Hematopoietic multipotent progenitor cell treated with erythropoietin and hydrocortisone succinate and interleukin-3 and kit ligand, for 17 days (in vitro differentiated cells): ENCODE data around the gene MED13L.
"Not testable (repeated sequence)": the region's sequence is repeated elsewhere in the genome, so short reads cannot be mapped to it uniquely, and the experiment has no call there.

ENCODE experiments used
- DNase-seq: peaks from one replicate; pipeline ENCODE4 v3.0.0-alpha.2; 2015; ENCODE audit warnings: low spot score

MED13L gene

DNA sequence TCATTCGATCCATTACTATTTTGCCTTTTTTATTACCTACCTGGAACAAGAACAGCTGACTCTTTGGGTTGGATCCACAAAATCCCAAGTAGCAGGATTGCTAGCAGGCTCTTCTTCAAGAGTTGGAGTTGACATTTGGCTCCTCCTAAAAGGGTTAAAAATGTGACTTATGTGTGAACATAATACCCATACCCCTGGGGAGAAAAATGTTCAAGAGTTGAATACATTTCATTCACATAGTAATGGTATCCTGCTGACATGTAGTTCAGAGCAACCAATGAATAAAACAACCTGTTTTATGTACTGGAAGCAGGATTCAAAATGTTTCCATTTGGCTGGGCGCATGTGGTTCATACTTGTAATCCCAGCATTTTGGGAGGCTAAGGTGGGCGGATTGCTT lies 264.7 kb downstream of the MED13L start:
- DNase-seq, result no peak

DNA sequence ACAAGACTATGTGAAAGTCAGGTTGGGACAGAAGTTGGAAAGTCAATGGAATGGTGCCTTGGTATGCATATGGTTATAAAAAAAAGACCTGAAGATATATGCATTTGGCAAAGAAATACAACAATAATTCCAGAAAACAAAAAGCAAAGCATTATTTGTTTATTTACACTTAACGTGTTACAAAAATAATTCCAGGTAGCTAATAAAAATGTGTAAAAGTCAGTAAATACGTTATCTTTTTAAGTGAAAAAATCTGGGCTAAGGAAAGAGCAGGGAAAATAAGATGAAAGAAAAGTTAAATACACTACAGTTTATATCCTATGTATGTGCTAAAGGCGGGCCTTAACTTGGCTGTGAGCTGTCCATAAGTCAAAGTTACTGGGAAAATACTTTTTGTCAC lies 266.3 kb downstream of the MED13L start:
- DNase-seq, result no peak

DNA sequence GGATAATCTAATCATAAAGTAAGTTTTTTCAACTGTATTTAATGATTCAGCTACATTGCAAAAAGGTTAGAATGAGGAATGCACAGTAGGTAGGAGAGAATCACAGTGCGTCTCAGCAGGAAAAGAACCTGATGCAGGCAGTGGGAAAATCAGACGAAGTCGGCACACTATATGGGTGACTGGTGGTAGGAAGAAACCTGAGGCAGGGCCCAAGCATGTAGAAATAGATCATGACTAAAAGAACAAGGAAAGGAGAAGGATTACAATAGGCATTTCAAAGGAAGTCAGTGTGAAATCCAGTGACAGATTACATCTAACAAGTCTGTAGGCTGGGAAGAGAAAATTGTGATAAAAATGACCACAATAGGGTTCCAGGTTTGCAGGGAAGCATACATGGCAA lies 267.0 kb downstream of the MED13L start:
- DNase-seq, result no peak

DNA sequence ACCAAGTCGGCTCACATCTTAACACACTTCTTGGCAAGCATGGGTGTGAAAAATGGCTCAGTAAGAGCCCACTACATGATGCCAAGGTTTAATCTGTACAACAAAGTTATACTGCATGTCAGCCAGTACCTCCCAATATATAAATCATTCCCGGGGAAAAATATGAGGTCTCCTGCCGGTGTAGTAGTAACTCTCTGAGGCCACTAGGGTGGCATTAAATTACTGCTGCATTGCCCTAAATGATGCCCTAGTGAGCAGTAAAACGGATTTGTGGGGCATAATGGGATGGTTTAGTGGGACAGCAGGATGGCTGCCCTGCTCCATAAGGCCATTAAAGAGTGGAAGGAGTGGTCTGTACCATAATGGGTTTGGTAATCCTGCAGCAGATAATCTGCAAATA lies 267.7 kb downstream of the MED13L start:
- DNase-seq, result no peak

DNA sequence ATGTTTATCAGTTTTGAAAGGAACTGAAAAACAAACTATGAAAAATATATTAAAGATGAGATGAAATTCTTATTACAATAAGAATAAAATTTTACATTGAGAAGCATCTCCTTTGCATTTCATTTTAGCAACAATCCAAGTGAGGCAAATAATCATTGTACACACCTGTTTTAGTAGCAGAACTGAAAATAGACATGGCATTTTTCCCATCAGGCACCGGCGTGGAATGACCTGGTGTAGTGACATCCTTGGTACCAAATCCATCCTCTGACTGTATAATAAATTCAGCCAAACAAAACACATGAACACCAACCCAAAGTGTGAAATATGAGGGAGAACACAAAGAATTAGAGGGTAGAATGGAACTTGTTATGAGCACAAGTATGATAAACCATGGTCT lies 271.4 kb downstream of the MED13L start:
- no peak for DNase-seq

DNA sequence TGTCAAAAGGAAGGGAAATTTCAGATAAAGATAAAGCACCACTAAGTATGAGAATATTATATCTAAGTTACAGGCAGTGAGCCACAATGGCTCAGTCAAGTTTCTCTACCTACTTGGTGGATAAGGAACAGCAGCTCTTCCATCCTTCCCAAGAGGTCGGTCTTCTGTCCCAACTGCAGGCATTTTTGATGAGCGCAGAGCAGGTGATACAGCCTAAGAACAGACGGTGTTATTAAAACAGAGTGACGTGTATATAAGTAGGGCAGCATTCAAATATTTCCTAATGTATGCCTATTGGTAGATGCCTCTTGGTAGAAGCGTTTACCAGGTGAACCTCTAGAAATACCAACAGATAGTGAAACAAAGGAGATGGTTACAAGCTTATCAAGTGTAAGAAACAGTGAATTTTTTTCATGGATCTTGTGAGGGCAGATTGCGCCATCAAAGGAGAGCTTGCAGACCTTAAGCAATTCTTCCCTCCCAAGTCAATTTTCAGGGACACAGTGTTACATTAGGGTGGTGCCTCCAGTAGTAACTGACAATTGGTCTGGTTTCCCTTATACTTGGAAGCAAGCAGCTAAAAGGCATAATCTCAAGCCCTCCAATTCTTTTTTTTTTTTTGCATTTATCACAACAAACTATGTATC lies 274.5 kb downstream of the MED13L start:
- no peak for DNase-seq

- no peak for DNase-seq
Observed at GRCh38 chr12:116000252-116000651, 277.2 kb downstream of the MED13L start.

GRCh38 chr12:115999582-115999981 lies 277.9 kb downstream of the MED13L start:
- DNase-seq, result no peak

DNA sequence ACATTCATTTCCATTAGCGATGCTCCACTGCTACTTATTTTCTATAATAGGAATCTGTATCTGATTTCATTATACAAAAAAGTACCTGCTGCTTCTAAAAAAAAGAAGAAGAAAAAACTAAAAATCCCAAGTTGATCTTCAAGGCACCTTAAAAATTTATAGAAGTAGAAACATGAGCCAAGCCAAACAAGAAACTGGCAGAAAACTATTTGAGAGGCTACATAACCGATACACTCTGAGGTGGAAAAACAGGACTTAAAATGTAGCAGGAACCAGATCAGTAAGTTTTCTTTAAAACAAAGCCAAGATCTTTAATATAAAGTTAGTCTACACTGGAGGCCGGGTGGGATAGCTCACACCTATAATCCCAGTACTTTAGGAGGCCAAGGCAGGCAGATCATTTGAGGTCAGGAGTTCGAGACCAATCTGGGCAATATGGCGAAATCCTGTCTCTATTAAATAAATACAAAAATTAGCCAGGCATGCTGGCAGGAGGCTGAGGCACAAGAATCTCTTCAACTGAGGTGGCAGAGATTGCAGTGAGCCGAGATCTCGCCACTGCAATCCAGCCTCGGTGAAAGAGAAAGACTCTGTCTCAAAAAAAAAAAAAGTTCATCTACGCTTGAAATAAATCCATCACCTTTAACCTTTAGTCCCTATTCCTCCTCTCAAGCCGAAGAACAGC lies 278.6 kb downstream of the MED13L start:
- no peak for DNase-seq

- peak; percentile 69 for DNase-seq
Observed at GRCh38 chr12:115998119-115998633, 279.3 kb downstream of the MED13L start.

GRCh38 chr12:115993737-115994136 lies 283.8 kb downstream of the MED13L start:
- no peak for DNase-seq

DNA sequence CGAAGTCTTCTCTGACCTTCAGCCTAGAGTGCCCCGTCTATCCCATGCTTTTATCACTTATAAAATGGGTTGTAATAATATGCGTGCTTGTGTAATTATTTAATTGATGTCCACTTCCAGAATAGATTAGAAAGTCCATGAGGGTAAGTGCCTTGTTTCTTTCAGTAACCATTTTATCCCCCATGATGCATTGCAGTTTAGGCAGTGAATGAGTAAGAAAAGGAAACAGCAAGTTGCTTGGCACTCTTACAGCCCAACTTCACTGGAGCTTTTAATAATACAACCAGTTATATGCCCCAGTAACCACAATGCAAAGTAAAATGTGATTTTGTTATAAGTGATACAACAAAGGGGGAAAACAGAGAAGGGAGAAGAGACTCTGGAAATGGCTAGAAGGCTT lies 287.3 kb downstream of the MED13L start:
- no peak for DNase-seq

GRCh38 chr12:115988625-115989563 lies 288.6 kb downstream of the MED13L start:
- no peak for DNase-seq

GRCh38 chr12:115988212-115988611 lies 289.3 kb downstream of the MED13L start:
- DNase-seq, result no peak

GRCh38 chr12:115984616-115985015 lies 292.9 kb downstream of the MED13L start:
- no peak for DNase-seq

DNA sequence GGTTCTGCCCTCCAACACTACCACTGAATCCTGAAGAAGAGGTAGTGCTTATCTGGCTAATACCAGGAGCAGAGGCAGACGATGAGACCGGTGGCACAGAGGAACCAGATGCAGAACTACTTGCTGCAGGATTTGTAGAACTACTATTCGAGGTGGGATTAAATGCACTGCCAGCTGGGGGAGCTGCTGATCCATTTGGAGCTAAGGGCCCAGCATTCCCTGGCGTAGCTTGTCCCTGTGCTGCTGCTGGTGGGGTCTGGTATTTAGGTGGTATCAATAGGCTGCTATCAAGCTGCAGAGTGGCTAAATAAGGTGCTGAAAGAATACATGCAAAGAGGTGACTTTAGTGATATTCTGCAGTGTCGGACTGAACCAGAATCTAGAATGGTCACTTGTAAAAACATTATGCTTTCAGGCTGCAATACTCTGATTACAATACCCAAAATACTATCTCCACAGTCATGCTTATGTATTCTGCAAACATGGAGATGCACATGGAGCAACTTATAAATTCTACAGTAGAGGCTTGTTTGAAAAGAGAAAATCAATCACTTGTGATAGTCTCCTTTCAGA lies 294.2 kb downstream of the MED13L start:
- DNase-seq, result peak; percentile 25

- no peak for DNase-seq
Observed at GRCh38 chr12:115980339-115980738, 297.2 kb downstream of the MED13L start.

DNA sequence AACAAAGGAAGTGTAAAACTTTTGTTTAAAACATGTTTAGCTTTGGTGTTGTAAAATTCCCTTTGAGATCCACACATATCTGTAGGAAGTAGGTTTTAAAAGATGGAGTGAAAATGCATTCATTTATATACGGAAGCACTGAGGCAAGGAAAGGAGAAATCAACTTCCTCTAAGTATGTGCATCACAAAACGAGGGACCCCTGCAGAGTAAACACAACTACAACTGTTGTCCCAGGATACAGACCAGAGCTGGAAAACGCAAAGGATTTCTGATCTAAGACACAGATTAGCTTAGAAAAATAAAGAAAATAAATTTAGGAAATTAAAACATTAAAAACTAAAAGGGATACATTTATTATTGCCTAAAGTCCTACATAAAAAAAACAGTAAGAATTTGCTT lies 297.6 kb downstream of the MED13L start:
- no peak for DNase-seq

DNA sequence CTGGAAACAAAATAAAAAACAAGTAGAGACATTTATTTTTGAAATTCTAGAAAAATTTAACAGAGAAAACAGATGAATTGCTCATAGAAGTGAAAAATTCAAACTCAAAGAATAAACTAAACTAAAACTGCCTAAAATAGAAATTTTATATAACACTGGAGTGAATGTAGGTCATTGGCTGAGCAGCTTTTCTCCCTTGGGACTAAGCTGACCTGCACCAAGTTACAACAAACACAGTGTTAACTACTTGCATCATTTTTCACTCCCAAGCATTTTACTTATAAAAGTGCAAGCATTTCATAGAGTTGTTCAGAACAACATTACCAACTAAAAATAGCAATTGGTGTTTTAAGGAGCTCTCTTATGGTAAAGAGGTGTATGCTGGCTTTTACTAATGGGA lies 298.1 kb downstream of the MED13L start:
- DNase-seq, result no peak

- not testable (repeated sequence) for DNase-seq
Observed at GRCh38 chr12:115976829-115977228, 300.7 kb downstream of the MED13L start.

- no peak for DNase-seq
Observed at GRCh38 chr12:115975411-115975810, 302.1 kb downstream of the MED13L start.
